ENCODE measurements around the gene CBLC. TPM values are rescaled to one million over a fixed set of nuclear protein-coding genes. Genes with fewer than 3 reads are reported as not detected.
"Not testable (repeated sequence)": the region's sequence is repeated elsewhere in the genome, so short reads cannot be mapped to it uniquely, and the experiment has no call there.

The CBLC gene
- total RNA-seq, 1 experiment from 2014 or later = 42.3 TPM

DNA sequence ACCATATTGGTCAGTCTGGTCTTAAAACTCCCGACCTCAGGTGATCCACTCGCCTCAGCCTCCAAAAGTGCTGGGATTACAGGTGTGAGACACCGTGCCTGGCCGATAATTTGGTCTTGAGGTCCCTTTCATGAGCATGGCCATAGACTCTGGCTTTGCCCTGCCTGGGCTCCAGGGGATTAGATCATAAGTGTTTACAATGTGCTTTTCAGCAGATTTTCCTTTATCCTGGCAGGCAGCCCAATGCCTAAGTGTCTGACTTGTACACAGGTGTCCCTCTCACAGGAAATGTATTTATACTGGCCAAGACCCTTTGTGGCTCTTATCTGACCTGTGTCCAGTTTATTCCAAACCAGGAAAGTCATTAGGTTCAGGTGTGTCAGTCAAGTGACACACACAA is 47.1 kb downstream of the CBLC start:
- no peak overlapping the region for H3K4me3 ChIP-seq (ENCODE audit: low read depth, low read length)
- Mint-ChIP-seq H3K27ac (ENCODE audit: unreplicated experiment) (no peak overlapping the region), H3K27me3 (ENCODE audit: insufficient read depth, unreplicated experiment) (no peaks in the 10 kb centered on the region), H3K9me3 (ENCODE audit: unreplicated experiment) (no peaks in the 10 kb centered on the region), H3K4me3 (ENCODE audit: unreplicated experiment) (no peak overlapping the region), H3K36me3 (ENCODE audit: insufficient read depth, unreplicated experiment) (peaks cover 16% of the 10 kb centered on the region), H3K4me1 (ENCODE audit: low read depth, unreplicated experiment) (peaks cover 8% of the 10 kb centered on the region)
- TF ChIP-seq, protein P1, sequence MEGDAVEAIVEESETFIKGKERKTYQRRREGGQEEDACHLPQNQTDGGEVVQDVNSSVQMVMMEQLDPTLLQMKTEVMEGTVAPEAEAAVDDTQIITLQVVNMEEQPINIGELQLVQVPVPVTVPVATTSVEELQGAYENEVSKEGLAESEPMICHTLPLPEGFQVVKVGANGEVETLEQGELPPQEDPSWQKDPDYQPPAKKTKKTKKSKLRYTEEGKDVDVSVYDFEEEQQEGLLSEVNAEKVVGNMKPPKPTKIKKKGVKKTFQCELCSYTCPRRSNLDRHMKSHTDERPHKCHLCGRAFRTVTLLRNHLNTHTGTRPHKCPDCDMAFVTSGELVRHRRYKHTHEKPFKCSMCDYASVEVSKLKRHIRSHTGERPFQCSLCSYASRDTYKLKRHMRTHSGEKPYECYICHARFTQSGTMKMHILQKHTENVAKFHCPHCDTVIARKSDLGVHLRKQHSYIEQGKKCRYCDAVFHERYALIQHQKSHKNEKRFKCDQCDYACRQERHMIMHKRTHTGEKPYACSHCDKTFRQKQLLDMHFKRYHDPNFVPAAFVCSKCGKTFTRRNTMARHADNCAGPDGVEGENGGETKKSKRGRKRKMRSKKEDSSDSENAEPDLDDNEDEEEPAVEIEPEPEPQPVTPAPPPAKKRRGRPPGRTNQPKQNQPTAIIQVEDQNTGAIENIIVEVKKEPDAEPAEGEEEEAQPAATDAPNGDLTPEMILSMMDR (IDR thresholded peaks at IDR 0.05; ENCODE audit: insufficient read depth in 1 of 2, low read depth in 1 of 2, low read length in 1 of 2, severe bottlenecking in 1 of 2, unreplicated experiment in 1 of 2) = no peak
- no peaks in the 10 kb centered on the region for H3K27me3 ChIP-seq (replicated peaks; ENCODE audit: control insufficient read depth, insufficient read depth, low read length)
- no TSS peak for BruUV-seq (replicated peaks)
- H3K36me3 ChIP-seq (ENCODE audit: control insufficient read depth, insufficient read depth, low read length) = no peaks in the 10 kb centered on the region
- H3K9me3 ChIP-seq = no peaks in the 10 kb centered on the region
- CTCF ChIA-PET = interaction anchor here (0.6 to 0.7 kb wide), 2 partner anchors 16 to 17 kb away, joined by 3 read pairs; no protein-coding TSS in a partner anchor
- intact Hi-C loops (cut with micrococcal nuclease; ENCODE audit: unreplicated experiment) = no loop called here
- POLR2A ChIA-PET = no interaction called here
- DNase-seq = no peak
- no peaks in the 10 kb centered on the region for H3K4me1 ChIP-seq

DNA sequence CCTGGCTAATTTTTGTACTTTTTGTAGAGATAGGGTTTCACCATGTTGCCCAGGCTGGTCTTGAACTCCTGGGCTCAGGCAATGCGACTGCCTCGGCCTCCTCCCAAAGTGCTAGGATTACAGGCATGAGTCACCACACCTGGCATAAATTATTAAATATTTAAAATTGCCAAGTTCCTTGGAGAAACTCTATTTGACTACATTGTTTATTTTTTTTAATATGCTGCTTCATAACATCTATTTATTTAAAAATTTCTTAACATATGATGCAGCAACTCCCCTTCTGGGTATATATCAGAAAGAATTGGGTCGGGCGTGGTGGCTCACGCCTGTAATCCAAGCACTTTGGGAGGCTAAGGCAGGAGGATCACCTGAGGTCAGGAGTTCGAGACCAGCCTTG is 55.2 kb downstream of the CBLC start:
- H3K4me1 Mint-ChIP-seq (ENCODE audit: low read depth, unreplicated experiment); BruUV-seq (replicated peaks); H3K4me3 ChIP-seq (ENCODE audit: low read depth, low read length); intact Hi-C loops (cut with micrococcal nuclease; ENCODE audit: unreplicated experiment); DNase-seq; H3K36me3 Mint-ChIP-seq (ENCODE audit: insufficient read depth, unreplicated experiment); H3K27me3 Mint-ChIP-seq (ENCODE audit: insufficient read depth, unreplicated experiment); H3K4me1 ChIP-seq; H3K36me3 ChIP-seq (ENCODE audit: control insufficient read depth, insufficient read depth, low read length); H3K9me3 ChIP-seq; H3K27me3 ChIP-seq (replicated peaks; ENCODE audit: control insufficient read depth, insufficient read depth, low read length); H3K27ac Mint-ChIP-seq (ENCODE audit: unreplicated experiment); H3K4me3 Mint-ChIP-seq (ENCODE audit: unreplicated experiment); H3K9me3 Mint-ChIP-seq (ENCODE audit: unreplicated experiment); POLR2A ChIA-PET: not testable (repeated sequence)
- CTCF ChIA-PET = interaction anchor here (0.6 kb wide), 1 partner anchor 55 kb away, joined by 5 read pairs; no protein-coding TSS in a partner anchor

DNA sequence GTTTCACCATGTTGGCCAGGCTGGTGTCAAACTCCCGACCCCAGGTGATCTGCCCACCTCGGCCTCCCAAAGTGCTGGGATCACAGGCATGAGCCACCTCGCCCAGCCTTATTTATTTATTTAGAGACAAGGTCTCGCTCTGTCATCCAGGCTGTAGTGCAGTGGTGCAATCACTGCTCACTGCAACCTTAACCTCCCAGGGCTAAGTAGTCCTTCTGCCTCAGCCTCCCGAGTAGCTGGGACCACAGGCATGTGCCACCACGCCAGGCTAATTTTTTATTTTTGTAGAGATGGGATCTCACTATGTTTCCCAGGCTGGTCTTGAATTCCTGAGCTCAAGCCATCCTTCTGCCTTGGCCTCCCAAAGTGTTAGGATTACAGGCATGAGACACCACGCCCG is 56.7 kb downstream of the CBLC start:
- H3K9me3 ChIP-seq; BruUV-seq (replicated peaks); H3K27ac Mint-ChIP-seq (ENCODE audit: unreplicated experiment); CTCF ChIA-PET; H3K4me3 Mint-ChIP-seq (ENCODE audit: unreplicated experiment); H3K27me3 ChIP-seq (replicated peaks; ENCODE audit: control insufficient read depth, insufficient read depth, low read length); H3K9me3 Mint-ChIP-seq (ENCODE audit: unreplicated experiment); H3K4me1 ChIP-seq; H3K4me1 Mint-ChIP-seq (ENCODE audit: low read depth, unreplicated experiment); H3K36me3 Mint-ChIP-seq (ENCODE audit: insufficient read depth, unreplicated experiment); intact Hi-C loops (cut with micrococcal nuclease; ENCODE audit: unreplicated experiment); H3K27me3 Mint-ChIP-seq (ENCODE audit: insufficient read depth, unreplicated experiment); H3K36me3 ChIP-seq (ENCODE audit: control insufficient read depth, insufficient read depth, low read length); DNase-seq; H3K4me3 ChIP-seq (ENCODE audit: low read depth, low read length): not testable (repeated sequence)
- POLR2A ChIA-PET = interaction anchor here (0.7 kb wide), 1 partner anchor 16 kb away, joined by 4 read pairs; no protein-coding TSS in a partner anchor

DNA sequence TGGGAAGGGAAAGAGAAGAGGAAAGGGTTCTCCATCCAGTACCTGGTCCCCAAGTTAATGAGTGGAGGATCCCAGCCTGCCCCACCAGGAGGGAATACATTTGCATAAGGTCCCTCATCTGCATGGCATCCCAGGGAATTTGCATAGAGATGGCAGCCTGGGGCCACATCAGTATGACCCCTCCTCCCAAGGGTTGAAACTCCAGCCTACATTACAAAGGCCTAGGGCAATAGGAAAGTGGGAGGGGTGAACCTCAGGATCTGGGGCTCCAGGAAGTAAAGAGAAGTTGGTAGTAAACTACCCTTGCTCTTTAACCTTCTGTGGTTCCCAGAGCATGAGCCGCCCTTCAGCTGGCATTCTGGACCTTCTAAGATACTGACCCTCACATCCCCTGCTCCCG is 61.6 kb downstream of the CBLC start:
- Mint-ChIP-seq H3K36me3 (ENCODE audit: insufficient read depth, unreplicated experiment) (no peaks in the 10 kb centered on the region), H3K27ac (ENCODE audit: unreplicated experiment) (no peak overlapping the region), H3K4me1 (ENCODE audit: low read depth, unreplicated experiment) (no peaks in the 10 kb centered on the region), H3K9me3 (ENCODE audit: unreplicated experiment) (no peaks in the 10 kb centered on the region), H3K4me3 (ENCODE audit: unreplicated experiment) (no peak overlapping the region), H3K27me3 (ENCODE audit: insufficient read depth, unreplicated experiment) (no peaks in the 10 kb centered on the region)
- no TSS peak for BruUV-seq (replicated peaks)
- no peak for DNase-seq
- Histone ChIP-seq H3K9me3 (no peaks in the 10 kb centered on the region), H3K27me3 (replicated peaks; ENCODE audit: control insufficient read depth, insufficient read depth, low read length) (no peaks in the 10 kb centered on the region), H3K4me1 (no peaks in the 10 kb centered on the region), H3K36me3 (ENCODE audit: control insufficient read depth, insufficient read depth, low read length) (no peaks in the 10 kb centered on the region), H3K4me3 (ENCODE audit: low read depth, low read length) (no peak overlapping the region)
- TF ChIP-seq, protein P1 (IDR thresholded peaks at IDR 0.05; ENCODE audit: insufficient read depth in 1 of 2, low read depth in 1 of 2, low read length in 1 of 2, severe bottlenecking in 1 of 2, unreplicated experiment in 1 of 2) = no peak
- POLR2A ChIA-PET = no interaction called here
- intact Hi-C loops (cut with micrococcal nuclease; ENCODE audit: unreplicated experiment) = no loop called here
- CTCF ChIA-PET = no interaction called here
